Measurements from ENCODE around the gene NUDT21. TPM values are rescaled to one million over a fixed set of nuclear protein-coding genes. Genes with fewer than 3 reads are reported as not detected.

The NUDT21 gene
- total and polyA plus RNA-seq, 2 of the 8 experiments (the other 6 are each of a cell fraction or from before 2014, with no cell fraction given) = 78.1 to 277 TPM

- Histone ChIP-seq H3K27me3 (replicated peaks in 1 of 4; ENCODE audit: control insufficient read depth in 3 of 4, extremely low read depth in 1 of 4, insufficient read depth in 3 of 4, low read length in 3 of 4) (no peaks in the 10 kb centered on the region), H4K20me1 (replicated peaks in 1 of 2; ENCODE audit: control insufficient read depth in 1 of 2, insufficient read depth in 2 of 2, low read length in 2 of 2) (no peaks in the 10 kb centered on the region)
These were observed 29.8 kb upstream of the NUDT21 start for GRCh38 chr16:56480776-56481467.

More at GRCh38 chr16:56480776-56481467, 29.8 kb upstream of the NUDT21 start:
- Histone ChIP-seq H2AFZ (ENCODE audit: low read length) (no peak overlapping the region), H3K27ac (ENCODE audit: low read depth, low read length) (no peak overlapping the region), H4K5ac (ENCODE audit: insufficient read length, low read depth, low read length) (no peak overlapping the region), H3K79me1 (ENCODE audit: low read depth, low read length) (no peaks in the 10 kb centered on the region), H2BK12ac (ENCODE audit: low read depth, low read length) (no peak overlapping the region), H3K9ac (replicated peaks in 1 of 4; ENCODE audit: extremely low read depth in 1 of 4, low read depth in 3 of 4, low read length in 3 of 4) (no peak overlapping the region), H3K9me3 (ENCODE audit: insufficient read depth in 2 of 2, low read depth in 1 of 2, low read length in 1 of 2) (no peaks in the 10 kb centered on the region), H3K4me1 (replicated peaks in 1 of 4; ENCODE audit: control insufficient read depth in 3 of 4, insufficient read depth in 4 of 4, low read length in 3 of 4) (peaks cover 0 to 4% (median 0%) of the 10 kb centered on the region in 4 experiments; a peak in 2 of 7 replicates), H3K4me3 (ENCODE audit: extremely low read depth in 1 of 4, insufficient read depth in 2 of 4, low read depth in 3 of 4, low read length in 4 of 4) (no peak overlapping the region), H3K14ac (ENCODE audit: insufficient read length) (no peak overlapping the region), H4K8ac (ENCODE audit: extremely low read depth, insufficient read depth, low read length) (no peak overlapping the region), H2BK5ac (ENCODE audit: low read depth, low read length) (no peak overlapping the region), H3K79me2 (ENCODE audit: control insufficient read depth in 1 of 2, insufficient read depth in 2 of 2, low read length in 2 of 2) (no peaks in the 10 kb centered on the region), H3K56ac (replicated peaks; ENCODE audit: insufficient read length, low read depth, low read length) (no peak overlapping the region), H3K18ac (ENCODE audit: extremely low read depth, low read length) (no peak overlapping the region), H2BK15ac (ENCODE audit: low read length) (no peak overlapping the region), H3K23ac (ENCODE audit: insufficient read length) (no peak overlapping the region), H3K4me2 (ENCODE audit: insufficient read depth in 1 of 2, low read depth in 2 of 2, low read length in 2 of 2) (no peak overlapping the region), H4K91ac (replicated peaks; ENCODE audit: insufficient read length, low read length) (no peak overlapping the region), H3K36me3 (ENCODE audit: control insufficient read depth in 2 of 4, insufficient read depth in 4 of 4, low read length in 3 of 4) (peaks cover 8 to 29% (median 18%) of the 10 kb centered on the region in 4 experiments; a peak in 7 of 8 replicates), H2BK20ac (ENCODE audit: low read length) (no peak overlapping the region), H3K4ac (replicated peaks; ENCODE audit: insufficient read length, low read depth, low read length) (no peak overlapping the region), H2AK5ac (ENCODE audit: low read depth, low read length) (no peak overlapping the region), H3K23me2 (ENCODE audit: low read depth, low read length) (no peaks in the 10 kb centered on the region), H2BK120ac (replicated peaks; ENCODE audit: low read depth, low read length) (no peak overlapping the region)
- no peak for FAIRE-seq
- WGBS, 2 experiments (ENCODE audit: extremely low coverage in 1 of 2, insufficient coverage in 1 of 2, insufficient read length in 1 of 2, insufficient replicate concordance in 2 of 2, low coverage in 1 of 2, low lambda C conversion rate in 2 of 2, missing lambda C conversion rate in 1 of 2) = 82% methylated on average over 7 of the region's 7 CpGs; no CpG with 5 or more reads in 1 of the 2 experiments
- ChIA-PET CTCF (ENCODE audit: partially characterized antibody) (interaction anchor here (1.3 to 1.8 kb wide), 2 partner anchors 120 to 221 kb away, joined by 3 to 5 read pairs; no protein-coding TSS in a partner anchor), POLR2A (ENCODE audit: partially characterized antibody) (interaction anchor here (1.0 to 1.1 kb wide), 2 partner anchors 9 to 18 kb away, joined by 3 to 5 read pairs; no protein-coding TSS in a partner anchor)
- no peak for DNase-seq (ENCODE audit: low read depth in 1 of 2, low spot score in 2 of 2)

Measured in H1 (cell line).